GM21825 (cell line): Measurements from ENCODE around the gene SAMD4B.

Experiments used
- ATAC-seq: cut with Tn5 transposase; IDR thresholded peaks from one replicate; pipeline ENCODE4 v1.9.1; 2021; ENCODE audit warnings: mild to moderate bottlenecking, moderate library complexity; ENCODE audit not compliant: unreplicated experiment

The SAMD4B gene

GRCh38 chr19:39407660-39408391 lies 65.6 kb downstream of the SAMD4B start:
- no peak for ATAC-seq

- no peak for ATAC-seq
Observed at GRCh38 chr19:39408392-39409207, 66.4 kb downstream of the SAMD4B start.

GRCh38 chr19:39409208-39410016 lies 67.2 kb downstream of the SAMD4B start:
- ATAC-seq, result no peak

- ATAC-seq, result peak; percentile 12
Observed at GRCh38 chr19:39410017-39410830, 68.0 kb downstream of the SAMD4B start.

- no peak for ATAC-seq
Observed at GRCh38 chr19:39410831-39411080, 68.5 kb downstream of the SAMD4B start.

- ATAC-seq, result no peak
Observed at GRCh38 chr19:39411081-39411831, 69.0 kb downstream of the SAMD4B start.

- ATAC-seq, result peak; percentile 20
Observed at GRCh38 chr19:39411832-39412099, 69.5 kb downstream of the SAMD4B start.

GRCh38 chr19:39412100-39412866 lies 70.1 kb downstream of the SAMD4B start, which contains the start of gene PLEKHG2:
Gene PLEKHG2 (plus strand): TSS chr19:39412669. CDS start chr19:39414087, 1,418 bp downstream.
- peak; percentile 39 for ATAC-seq

- no peak for ATAC-seq
Observed at GRCh38 chr19:39412867-39413271, 70.6 kb downstream of the SAMD4B start.

GRCh38 chr19:39413272-39413910 lies 71.2 kb downstream of the SAMD4B start:
- ATAC-seq, result no peak

- no peak for ATAC-seq
Observed at GRCh38 chr19:39413911-39414608, 71.8 kb downstream of the SAMD4B start.

- ATAC-seq, result no peak
Observed at GRCh38 chr19:39415111-39416046, 73.2 kb downstream of the SAMD4B start.

- ATAC-seq, result no peak
Observed at GRCh38 chr19:39416152-39417120, 74.2 kb downstream of the SAMD4B start.

GRCh38 chr19:39417463-39418181 lies 75.4 kb downstream of the SAMD4B start:
- ATAC-seq, result no peak

- ATAC-seq, result no peak
Observed at GRCh38 chr19:39419003-39419402, 76.8 kb downstream of the SAMD4B start.
